Activated CD4-positive, alpha-beta T cell treated with anti-CD3 and anti-CD28 coated beads for 4 hours (primary cell): ENCODE measurements around the gene FIP1L1.
A peak's percentile ranks its signal among the peaks of the same experiment; 100 is the strongest.
"Not testable (repeated sequence)": the region's sequence is repeated elsewhere in the genome, so short reads cannot be mapped to it uniquely, and the experiment has no call there.

Source experiments
- DNase-seq, 2 donors: peaks; one replicate each; pipeline ENCODE4 v3.0.0-alpha.2; 2020

Gene FIP1L1

GRCh38 chr4:53377319-53378170, at the start of gene FIP1L1:
TSS of gene FIP1L1 (plus strand) at chr4:53377641. CDS start at chr4:53377839, 198 bp downstream.
- DNase-seq: peak; percentile 94 to 96

GRCh38 chr4:53334916-53335315, 42.5 kb upstream of the FIP1L1 start:
- DNase-seq: not testable (repeated sequence)

- not testable (repeated sequence) for DNase-seq
Measured at GRCh38 chr4:53340145-53340544, 37.3 kb upstream of the FIP1L1 start.

GRCh38 chr4:53346392-53346791, 31.0 kb upstream of the FIP1L1 start:
- DNase-seq: not testable (repeated sequence)

GRCh38 chr4:53346920-53347852, 30.3 kb upstream of the FIP1L1 start:
- DNase-seq: no peak

- no peak for DNase-seq
Measured at GRCh38 chr4:53348046-53348445, 29.4 kb upstream of the FIP1L1 start.

- DNase-seq: no peak
Measured at GRCh38 chr4:53349091-53349491, 28.4 kb upstream of the FIP1L1 start.

GRCh38 chr4:53354012-53354722, 23.3 kb upstream of the FIP1L1 start:
- no peak for DNase-seq

GRCh38 chr4:53355930-53356521, 21.4 kb upstream of the FIP1L1 start:
- no peak for DNase-seq

GRCh38 chr4:53361451-53361850, 16.0 kb upstream of the FIP1L1 start:
- no peak for DNase-seq

GRCh38 chr4:53362093-53362492, 15.3 kb upstream of the FIP1L1 start:
- DNase-seq: no peak

GRCh38 chr4:53364624-53365023, 12.8 kb upstream of the FIP1L1 start:
- DNase-seq: no peak

GRCh38 chr4:53365121-53365485, 12.3 kb upstream of the FIP1L1 start:
- no peak for DNase-seq

GRCh38 chr4:53365486-53366300, 11.7 kb upstream of the FIP1L1 start, which contains the start of gene SCFD2:
TSS of gene SCFD2 (minus strand) at chr4:53366061.
- peak; percentile 93 to 99 for DNase-seq

- no peak for DNase-seq
Measured at GRCh38 chr4:53366301-53366716, 11.1 kb upstream of the FIP1L1 start.

- no peak for DNase-seq
Measured at GRCh38 chr4:53367721-53368120, 9.7 kb upstream of the FIP1L1 start.

- no peak for DNase-seq
Measured at GRCh38 chr4:53371049-53371448, 6.4 kb upstream of the FIP1L1 start.

- DNase-seq: no peak
Measured at GRCh38 chr4:53371843-53372521, 5.5 kb upstream of the FIP1L1 start.

GRCh38 chr4:53374777-53375258, 2.6 kb upstream of the FIP1L1 start:
- DNase-seq: no peak

GRCh38 chr4:53376900-53377299, 541 bp upstream of the FIP1L1 start:
- DNase-seq: no peak

GRCh38 chr4:53378171-53378482, 686 bp downstream of the FIP1L1 start:
- no peak for DNase-seq
